Sigmoid colon (tissue), 4 donors: ENCODE data around the gene THOC5.

Experiments
- POLR2AphosphoS5 ChIP-seq, 4 donors: sonication (generic); formaldehyde crosslinking; IDR thresholded peaks; one replicate each; pipeline ENCODE4 v1.6.1; 2017; ENCODE audit warnings: antibody characterized with exemption in 4 of 4
- TF ChIP-seq, protein P1 (sequence below), 4 experiments: fragments of 450-650 bp in 3 of 4; fragments of 200-600 bp in 1 of 4; IDR thresholded peaks; one replicate each; pipeline ENCODE4 v1.5.1; 2016 to 2019; ENCODE audit warnings: antibody characterized with exemption in 4 of 4, mild to moderate bottlenecking in 3 of 4, moderate library complexity in 2 of 4

DNA sequence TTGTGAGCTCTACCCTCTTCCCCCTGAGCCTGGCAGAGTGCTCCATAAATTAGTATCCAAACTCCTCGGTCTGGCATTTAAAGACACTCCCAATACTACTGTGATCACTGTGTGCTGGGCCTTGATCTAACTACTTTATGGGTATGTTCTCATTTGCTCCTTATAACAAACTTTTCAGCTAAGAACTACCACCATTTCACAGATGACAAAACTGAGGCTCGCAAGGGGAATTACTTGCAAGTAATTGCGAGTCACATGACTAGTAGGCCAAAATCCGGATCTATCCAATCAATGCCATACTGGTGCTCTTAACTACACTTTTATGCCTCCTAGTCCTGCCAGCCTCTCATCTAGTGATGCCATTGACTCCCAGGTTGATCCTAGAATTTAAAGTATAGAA lies 3.6 kb downstream of the THOC5 start:
- TF ChIP-seq POLR2AphosphoS5 (IDR thresholded peaks at IDR 0.05) = no peak
- TF ChIP-seq, protein P1, sequence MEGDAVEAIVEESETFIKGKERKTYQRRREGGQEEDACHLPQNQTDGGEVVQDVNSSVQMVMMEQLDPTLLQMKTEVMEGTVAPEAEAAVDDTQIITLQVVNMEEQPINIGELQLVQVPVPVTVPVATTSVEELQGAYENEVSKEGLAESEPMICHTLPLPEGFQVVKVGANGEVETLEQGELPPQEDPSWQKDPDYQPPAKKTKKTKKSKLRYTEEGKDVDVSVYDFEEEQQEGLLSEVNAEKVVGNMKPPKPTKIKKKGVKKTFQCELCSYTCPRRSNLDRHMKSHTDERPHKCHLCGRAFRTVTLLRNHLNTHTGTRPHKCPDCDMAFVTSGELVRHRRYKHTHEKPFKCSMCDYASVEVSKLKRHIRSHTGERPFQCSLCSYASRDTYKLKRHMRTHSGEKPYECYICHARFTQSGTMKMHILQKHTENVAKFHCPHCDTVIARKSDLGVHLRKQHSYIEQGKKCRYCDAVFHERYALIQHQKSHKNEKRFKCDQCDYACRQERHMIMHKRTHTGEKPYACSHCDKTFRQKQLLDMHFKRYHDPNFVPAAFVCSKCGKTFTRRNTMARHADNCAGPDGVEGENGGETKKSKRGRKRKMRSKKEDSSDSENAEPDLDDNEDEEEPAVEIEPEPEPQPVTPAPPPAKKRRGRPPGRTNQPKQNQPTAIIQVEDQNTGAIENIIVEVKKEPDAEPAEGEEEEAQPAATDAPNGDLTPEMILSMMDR (IDR thresholded peaks at IDR 0.05) = no peak
